ENCODE data around the gene MISFA. TPM values are rescaled to one million over a fixed set of nuclear protein-coding genes. Genes with fewer than 3 reads are reported as not detected.

The MISFA gene
- total and polyA plus RNA-seq, 9 of the 15 experiments (the other 6 are each of a cell fraction or from before 2014, with no cell fraction given): 1.6 to 6.3 (median 3.4) TPM

DNA sequence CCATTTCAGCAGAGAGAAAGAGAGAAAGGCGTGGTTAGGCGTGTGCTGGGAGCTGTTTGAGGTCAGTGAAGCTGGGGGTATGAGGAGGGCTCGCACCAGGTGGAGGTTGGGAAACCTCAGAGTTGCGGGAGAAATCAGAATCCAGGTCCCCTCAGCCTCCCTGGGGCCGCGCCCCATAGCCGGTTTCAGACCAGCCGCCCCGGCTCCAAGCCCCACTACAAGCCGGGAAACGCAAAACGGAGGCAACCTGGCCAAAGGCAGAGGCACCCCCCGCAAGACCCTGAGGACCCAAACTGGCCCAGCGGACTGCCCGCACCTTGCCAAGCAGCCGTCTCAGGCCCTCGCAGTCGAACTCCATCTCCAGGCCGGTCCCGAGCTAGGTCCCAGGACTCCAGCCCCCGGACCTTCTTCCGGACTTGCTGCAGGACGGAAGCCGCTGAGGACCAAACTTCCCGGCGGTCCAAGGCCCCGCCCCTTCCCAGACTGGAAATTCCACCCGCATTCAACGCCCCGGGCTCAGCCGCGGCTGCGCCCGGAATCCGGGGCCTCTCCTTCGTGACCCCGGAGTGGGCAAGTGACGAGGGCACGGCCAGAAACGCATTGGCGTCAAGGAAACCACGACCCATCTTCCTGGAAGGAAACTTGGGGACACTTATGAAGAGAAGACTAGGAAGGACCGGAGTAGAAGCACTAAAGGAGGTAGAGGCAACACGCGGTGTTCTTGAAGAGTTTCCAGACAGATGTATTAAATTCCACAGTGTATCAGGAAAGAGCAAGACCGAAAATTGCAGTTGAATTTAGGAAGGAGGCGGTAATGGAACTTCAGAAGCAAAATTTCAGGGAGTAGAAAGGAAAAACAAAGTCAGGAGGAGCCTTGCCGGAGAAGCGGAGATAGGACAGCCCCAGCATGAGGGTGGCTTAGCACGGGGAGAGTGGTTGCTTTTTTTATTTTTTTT is 11.0 kb upstream of the MISFA start, which contains the start of gene UEVLD (continued):
- no peak for TF ChIP-seq CUX1 (CRISPR knock-in tag; IDR thresholded peaks at IDR 0.05)
- TF ChIP-seq, protein P1, sequence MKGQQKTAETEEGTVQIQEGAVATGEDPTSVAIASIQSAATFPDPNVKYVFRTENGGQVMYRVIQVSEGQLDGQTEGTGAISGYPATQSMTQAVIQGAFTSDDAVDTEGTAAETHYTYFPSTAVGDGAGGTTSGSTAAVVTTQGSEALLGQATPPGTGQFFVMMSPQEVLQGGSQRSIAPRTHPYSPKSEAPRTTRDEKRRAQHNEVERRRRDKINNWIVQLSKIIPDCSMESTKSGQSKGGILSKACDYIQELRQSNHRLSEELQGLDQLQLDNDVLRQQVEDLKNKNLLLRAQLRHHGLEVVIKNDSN (CRISPR knock-in tag; IDR thresholded peaks at IDR 0.05): no peak
- peak; percentile 71 for TF ChIP-seq C11orf30 (IDR thresholded peaks at IDR 0.05; ENCODE audit: low read depth)
- no peak for TF ChIP-seq FOXJ3 (CRISPR knock-in tag; IDR thresholded peaks at IDR 0.05)
- TF ChIP-seq EWSR1 (IDR thresholded peaks at IDR 0.05; ENCODE audit: borderline replicate concordance, low read depth, partially characterized antibody): no peak
- TF ChIP-seq ZNF174 (CRISPR knock-in tag; IDR thresholded peaks at IDR 0.05): no peak
- TF ChIP-seq BRD4 (IDR thresholded peaks at IDR 0.05): no peak
- no peak for TF ChIP-seq ZNF253 (CRISPR knock-in tag; conservative IDR thresholded peaks at IDR 0.05)
- peak; percentile 77 for TF ChIP-seq VEZF1 (CRISPR knock-in tag; IDR thresholded peaks at IDR 0.05)
- no peak for TF ChIP-seq MYNN (IDR thresholded peaks at IDR 0.05)
- TF ChIP-seq MYNN (CRISPR knock-in tag; IDR thresholded peaks at IDR 0.05): no peak
- no peak; the same call in 1 of the 2 replicates for TF ChIP-seq CREM (IDR thresholded peaks at IDR 0.05; ENCODE audit: low read depth)
- no peak for TF ChIP-seq ZNF384 (IDR thresholded peaks at IDR 0.05; ENCODE audit: low read depth, low read length)
- TF ChIP-seq NR2C1 (IDR thresholded peaks at IDR 0.05): peak; percentile 45; the same call in 1 of the 2 replicates
- peak; percentile 68 for TF ChIP-seq NR2C1 (tag; IDR thresholded peaks at IDR 0.05)
- TF ChIP-seq HNRNPK (IDR thresholded peaks at IDR 0.05; ENCODE audit: low read depth, low read length, poor library complexity, severe bottlenecking): no peak
- no peak for TF ChIP-seq GATAD2A (IDR thresholded peaks at IDR 0.05)
- no peak for TF ChIP-seq FOS (IDR thresholded peaks at IDR 0.05; ENCODE audit: extremely low read depth, insufficient read length)
- TF ChIP-seq, protein P2, sequence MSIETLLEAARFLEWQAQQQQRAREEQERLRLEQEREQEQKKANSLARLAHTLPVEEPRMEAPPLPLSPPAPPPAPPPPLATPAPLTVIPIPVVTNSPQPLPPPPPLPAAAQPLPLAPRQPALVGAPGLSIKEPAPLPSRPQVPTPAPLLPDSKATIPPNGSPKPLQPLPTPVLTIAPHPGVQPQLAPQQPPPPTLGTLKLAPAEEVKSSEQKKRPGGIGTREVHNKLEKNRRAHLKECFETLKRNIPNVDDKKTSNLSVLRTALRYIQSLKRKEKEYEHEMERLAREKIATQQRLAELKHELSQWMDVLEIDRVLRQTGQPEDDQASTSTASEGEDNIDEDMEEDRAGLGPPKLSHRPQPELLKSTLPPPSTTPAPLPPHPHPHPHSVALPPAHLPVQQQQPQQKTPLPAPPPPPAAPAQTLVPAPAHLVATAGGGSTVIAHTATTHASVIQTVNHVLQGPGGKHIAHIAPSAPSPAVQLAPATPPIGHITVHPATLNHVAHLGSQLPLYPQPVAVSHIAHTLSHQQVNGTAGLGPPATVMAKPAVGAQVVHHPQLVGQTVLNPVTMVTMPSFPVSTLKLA (conservative IDR thresholded peaks at IDR 0.05): peak; percentile 47 to 56
- TF ChIP-seq NFE2 (IDR thresholded peaks at IDR 0.05; ENCODE audit: low read depth): no peak
